Central memory CD8-positive, alpha-beta T cell (primary cell): ENCODE results near the gene UBN1.

Source experiments
- ATAC-seq: fragments of 150-1000 bp; cut with Tn5 transposase; replicated peaks from 2 replicates; pipeline ENCODE4 v1.10.0; 2022; ENCODE audit warnings: mild to moderate bottlenecking, moderate FRiP score, moderate number of reproducible peaks; ENCODE audit not compliant: poor library complexity, severe bottlenecking; ENCODE audit errors: extremely low read depth
- DNase-seq, 2 donors: peaks; one replicate each; pipeline ENCODE4 v3.0.0; 2021; ENCODE audit warnings: low spot score in 2 of 2
- H3K27ac Mint-ChIP-seq: one replicate; pipeline ENCODE4 v1.8.0; 2022; ENCODE audit warnings: low read depth, mild to moderate bottlenecking, moderate library complexity, mixed read lengths
- H3K27me3 Mint-ChIP-seq: one replicate; pipeline ENCODE4 v1.8.0; 2022; ENCODE audit warnings: mixed read lengths
- H3K36me3 Mint-ChIP-seq: one replicate; pipeline ENCODE4 v1.8.0; 2022; ENCODE audit warnings: mild to moderate bottlenecking, moderate library complexity, mixed read lengths; ENCODE audit not compliant: insufficient read depth
- H3K4me1 Mint-ChIP-seq: one replicate; pipeline ENCODE4 v1.8.0; 2022; ENCODE audit warnings: mixed read lengths
- H3K4me3 Mint-ChIP-seq: one replicate; pipeline ENCODE4 v1.8.0; 2022; ENCODE audit warnings: mild to moderate bottlenecking, moderate library complexity, mixed read lengths
- H3K9me3 Mint-ChIP-seq: one replicate; pipeline ENCODE4 v1.8.0; 2022; ENCODE audit warnings: mixed read lengths

The UBN1 gene

GRCh38 chr16:4831616-4832015 lies 15.7 kb upstream of the UBN1 start:
- ATAC-seq (no peak), DNase-seq (no peak)
- Mint-ChIP-seq H3K27ac (peak overlapping the region; percentile 27), H3K27me3 (no peaks in the 10 kb centered on the region), H3K4me1 (peaks cover 11% of the 10 kb centered on the region), H3K4me3 (no peak overlapping the region), H3K9me3 (no peaks in the 10 kb centered on the region), H3K36me3 (peaks cover 60% of the 10 kb centered on the region)

DNA sequence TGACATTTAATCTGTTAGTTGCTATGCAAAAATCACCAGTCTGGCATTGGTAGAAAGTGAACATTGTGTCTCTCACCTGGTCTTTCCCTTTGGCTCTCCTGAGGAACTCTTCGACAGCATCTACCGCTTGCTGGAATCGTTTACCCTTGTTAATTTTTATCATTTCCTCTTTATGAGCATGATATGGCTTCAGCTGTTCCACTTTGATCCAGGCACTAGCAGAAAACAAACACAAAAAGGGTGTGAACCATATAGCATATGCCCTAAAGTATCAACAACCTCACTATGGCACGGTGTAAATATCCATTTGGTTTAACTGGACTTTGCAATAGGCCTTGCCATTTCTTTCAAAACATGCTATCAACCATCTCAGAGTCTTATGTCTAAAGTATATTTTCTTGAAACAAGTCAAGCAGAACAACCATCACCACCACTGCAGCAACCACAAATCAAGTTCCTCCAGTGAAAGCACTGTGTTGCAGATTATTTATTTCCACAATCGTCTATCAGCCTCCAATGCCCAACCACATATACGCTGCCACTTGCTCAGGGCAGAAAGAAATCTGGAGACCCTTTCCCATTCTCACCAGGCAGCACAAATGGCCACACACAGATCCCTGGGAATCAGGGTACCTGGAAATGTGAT lies 14.5 kb upstream of the UBN1 start:
- no peak for ATAC-seq
- Mint-ChIP-seq H3K27ac (no peak overlapping the region), H3K27me3 (no peaks in the 10 kb centered on the region), H3K36me3 (peaks cover 54% of the 10 kb centered on the region), H3K4me1 (peaks cover 11% of the 10 kb centered on the region), H3K4me3 (no peak overlapping the region), H3K9me3 (no peaks in the 10 kb centered on the region)
- DNase-seq = no peak

DNA sequence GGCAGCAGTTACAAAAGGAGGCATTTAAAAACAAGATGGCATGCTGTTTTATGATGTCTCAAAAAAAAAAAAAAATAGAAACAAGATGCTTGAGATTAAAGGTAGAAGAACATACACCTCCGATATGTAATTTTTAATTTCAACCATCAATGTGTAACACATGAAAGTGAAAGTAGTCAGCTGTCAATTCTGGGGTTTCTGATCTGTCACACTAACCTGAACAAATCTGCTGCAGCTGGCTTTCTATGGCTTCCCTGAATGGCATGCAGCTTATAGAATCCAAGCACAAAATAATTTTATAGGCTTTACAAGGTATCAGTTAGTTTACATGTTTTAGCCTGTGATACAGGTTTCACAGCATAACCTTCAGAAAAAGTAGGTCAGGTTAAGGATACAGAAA lies 13.7 kb upstream of the UBN1 start:
- ATAC-seq = no peak
- Mint-ChIP-seq H3K36me3 (peaks cover 51% of the 10 kb centered on the region), H3K27ac (no peak overlapping the region), H3K4me3 (no peak overlapping the region), H3K27me3 (no peaks in the 10 kb centered on the region), H3K9me3 (no peaks in the 10 kb centered on the region), H3K4me1 (peaks cover 11% of the 10 kb centered on the region)
- DNase-seq = no peak

DNA sequence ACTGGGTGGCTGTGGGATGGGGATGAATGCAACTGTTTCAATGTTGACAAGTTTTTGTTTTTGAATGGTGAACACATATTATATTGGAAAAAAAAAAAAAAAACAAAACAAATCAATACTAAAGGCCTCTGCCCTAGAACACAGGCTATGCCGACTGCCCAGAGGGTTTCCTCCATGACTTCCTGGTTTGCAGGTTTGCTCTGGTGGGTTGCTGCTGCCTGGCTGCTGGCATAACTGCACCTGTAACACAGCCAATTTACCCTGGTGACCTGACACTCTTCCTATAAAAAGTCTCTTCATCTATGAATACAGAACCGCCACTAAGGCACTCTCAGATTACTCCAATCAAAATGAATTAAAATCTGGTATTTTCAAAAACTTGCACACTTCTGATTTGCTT lies 10.6 kb upstream of the UBN1 start:
- peaks cover 50% of the 10 kb centered on the region for H3K36me3 Mint-ChIP-seq
- peaks cover 9% of the 10 kb centered on the region for H3K4me1 Mint-ChIP-seq
- no peaks in the 10 kb centered on the region for H3K9me3 Mint-ChIP-seq
- H3K4me3 Mint-ChIP-seq = no peak overlapping the region
- H3K27ac Mint-ChIP-seq = peak overlapping the region; percentile 2
- H3K27me3 Mint-ChIP-seq = no peaks in the 10 kb centered on the region
- DNase-seq (no peak), ATAC-seq (no peak)

DNA sequence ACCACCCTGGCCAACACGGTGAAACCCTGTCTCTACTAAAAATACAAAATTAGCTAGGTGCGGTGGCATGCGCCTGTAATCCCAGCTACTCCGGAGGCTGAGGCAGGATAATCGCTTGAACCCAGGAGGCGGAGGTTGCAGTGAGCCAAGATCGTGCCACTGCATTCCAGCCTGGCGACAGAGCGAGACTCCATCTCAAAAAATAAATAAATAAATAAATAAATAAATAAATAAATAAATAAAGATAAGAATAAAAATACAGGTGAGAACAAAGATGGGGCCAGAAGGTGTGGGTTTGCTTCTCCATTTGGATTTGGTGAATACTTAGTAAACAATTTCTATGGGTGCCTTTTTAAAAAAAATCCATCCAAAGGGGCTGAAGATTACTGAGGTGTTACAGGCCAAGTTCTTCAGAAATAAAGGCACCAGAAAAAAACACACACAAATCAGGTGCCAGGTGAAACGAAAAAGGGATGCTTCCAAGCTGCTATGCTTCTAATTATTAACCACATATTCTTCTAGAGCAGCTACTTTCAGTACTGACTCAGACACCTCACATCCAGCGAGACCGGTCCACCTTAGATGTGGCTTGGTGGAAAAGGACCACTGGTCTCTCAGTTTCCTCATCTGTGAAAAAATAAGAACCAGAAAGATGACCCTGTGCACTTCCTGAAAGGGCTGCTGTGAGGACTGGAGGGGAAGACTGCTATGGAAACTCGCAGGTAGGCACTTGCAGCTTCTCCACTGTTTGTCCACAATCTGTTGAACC lies 9.4 kb upstream of the UBN1 start:
- H3K27ac Mint-ChIP-seq = peak overlapping the region; percentile 2
- no peak overlapping the region for H3K4me3 Mint-ChIP-seq
- no peak for ATAC-seq
- peaks cover 55% of the 10 kb centered on the region for H3K36me3 Mint-ChIP-seq
- H3K27me3 Mint-ChIP-seq = no peaks in the 10 kb centered on the region
- peaks cover 9% of the 10 kb centered on the region for H3K4me1 Mint-ChIP-seq
- no peaks in the 10 kb centered on the region for H3K9me3 Mint-ChIP-seq
- no peak for DNase-seq

DNA sequence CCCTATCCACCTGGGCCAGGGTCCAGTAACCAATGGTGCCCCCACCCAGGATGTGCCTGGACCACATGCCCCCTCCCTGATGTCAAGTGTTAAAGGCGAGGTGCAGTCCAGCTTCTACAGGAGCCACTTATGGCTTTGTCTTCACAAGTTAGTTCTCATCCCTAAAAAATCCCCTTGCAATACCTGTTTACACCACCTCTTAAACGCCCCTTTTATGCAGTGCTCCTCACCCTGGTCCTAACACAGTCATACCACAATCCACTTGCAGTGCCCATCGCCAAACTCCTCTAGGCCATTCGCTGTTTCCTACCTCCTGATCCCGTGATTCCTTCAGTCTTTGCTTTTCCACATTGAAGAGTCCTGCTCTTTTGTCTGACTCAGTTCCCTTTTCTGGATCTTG lies 7.3 kb upstream of the UBN1 start:
- Mint-ChIP-seq H3K27ac (no peak overlapping the region), H3K9me3 (no peaks in the 10 kb centered on the region), H3K27me3 (no peaks in the 10 kb centered on the region), H3K36me3 (peaks cover 62% of the 10 kb centered on the region), H3K4me3 (no peak overlapping the region), H3K4me1 (peaks cover 9% of the 10 kb centered on the region)
- ATAC-seq = no peak
- no peak for DNase-seq

DNA sequence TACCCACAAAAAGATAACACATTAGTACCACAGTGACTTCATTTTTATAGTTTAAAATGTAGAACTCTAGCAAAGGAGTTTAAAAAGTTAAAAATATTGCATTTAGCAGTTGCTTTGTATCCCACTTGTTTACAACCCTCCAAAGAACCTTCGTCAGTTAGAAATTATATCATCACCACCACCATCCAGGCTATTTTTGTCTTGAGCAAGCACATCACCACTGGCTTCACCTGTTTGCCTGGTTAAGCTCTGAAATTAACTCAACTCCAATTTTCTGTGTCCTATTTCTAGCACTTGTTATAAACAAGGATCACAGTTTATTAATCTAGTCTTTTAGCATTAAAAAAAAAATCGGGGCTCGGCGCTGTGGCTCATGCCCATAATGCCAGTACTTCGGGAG lies 6.3 kb upstream of the UBN1 start:
- H3K27ac Mint-ChIP-seq = no peak overlapping the region
- no peak for DNase-seq
- peaks cover 17% of the 10 kb centered on the region for H3K4me1 Mint-ChIP-seq
- H3K4me3 Mint-ChIP-seq = no peak overlapping the region
- no peaks in the 10 kb centered on the region for H3K9me3 Mint-ChIP-seq
- no peaks in the 10 kb centered on the region for H3K27me3 Mint-ChIP-seq
- peaks cover 61% of the 10 kb centered on the region for H3K36me3 Mint-ChIP-seq
- ATAC-seq = no peak

DNA sequence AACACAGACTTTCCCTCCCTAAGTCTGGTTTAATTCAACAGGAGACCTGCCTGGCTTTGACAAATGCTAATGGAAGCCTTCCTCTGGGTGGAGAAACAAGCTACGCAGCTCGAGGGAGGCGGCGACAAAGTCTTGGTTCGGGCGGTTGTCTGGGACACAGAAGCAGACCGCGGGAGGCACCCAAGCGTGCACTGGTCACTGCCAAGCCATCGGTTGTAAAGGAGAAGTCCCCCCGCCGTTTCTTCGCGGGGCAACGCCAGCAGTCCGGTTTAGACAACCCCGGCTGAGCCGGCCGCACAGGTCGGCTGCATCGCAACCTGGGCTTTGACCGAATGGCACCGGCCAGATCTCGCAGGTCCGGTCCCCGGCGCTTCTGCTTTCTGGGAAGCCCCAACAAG lies 779 bp upstream of the UBN1 start:
- Mint-ChIP-seq H3K36me3 (peaks cover 40% of the 10 kb centered on the region), H3K27me3 (no peaks in the 10 kb centered on the region), H3K4me1 (peaks cover 45% of the 10 kb centered on the region), H3K27ac (peak overlapping the region; percentile 95), H3K9me3 (no peaks in the 10 kb centered on the region), H3K4me3 (peak overlapping the region; percentile 94)
- peak in 1 of 2 donors; percentile 18 for DNase-seq
- no peak for ATAC-seq

DNA sequence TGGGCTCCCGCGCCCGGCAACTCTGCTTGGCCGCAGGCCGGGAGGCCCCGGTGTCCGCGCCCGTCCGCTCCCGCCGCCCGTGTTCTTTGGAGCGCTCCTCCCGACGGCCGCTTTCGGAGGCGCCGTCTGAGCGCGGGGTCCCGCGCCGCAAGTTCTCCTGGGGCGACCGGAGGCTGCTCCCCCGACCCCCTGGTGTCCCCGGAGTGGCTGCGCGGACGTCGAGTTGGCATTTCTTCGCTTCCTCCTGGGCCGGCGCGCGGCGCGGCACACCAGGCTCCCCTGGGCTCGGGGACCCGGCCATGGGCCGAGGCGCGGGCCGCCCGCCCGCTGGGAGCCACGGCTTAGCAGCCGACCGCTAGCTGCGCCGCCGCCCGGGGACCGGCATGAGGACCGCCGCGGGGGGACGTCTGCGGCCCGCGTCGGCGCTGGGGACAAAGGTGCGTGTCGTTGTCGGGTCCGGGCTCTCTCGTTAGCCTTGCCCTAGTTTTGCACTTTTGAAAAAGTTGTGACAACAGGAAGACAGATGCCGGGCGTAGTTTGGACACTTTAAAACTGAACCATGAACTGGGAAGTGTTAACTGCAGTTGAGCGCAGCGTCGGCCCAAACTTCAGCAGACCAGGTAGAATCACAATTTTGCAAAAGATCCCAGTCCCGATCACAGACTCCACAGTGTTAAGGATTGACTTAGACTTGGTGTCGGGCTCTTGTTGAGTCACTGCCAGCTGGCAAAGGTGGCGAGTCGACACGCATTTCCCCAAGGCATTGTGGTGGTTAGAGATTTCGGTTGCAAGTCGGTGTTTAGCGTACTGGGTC lies 700 bp downstream of the UBN1 start:
- ATAC-seq (peak; percentile 16), DNase-seq (peak; percentile 19 to 33)
- H3K9me3 Mint-ChIP-seq = no peaks in the 10 kb centered on the region
- peak overlapping the region; percentile 95 for H3K27ac Mint-ChIP-seq
- peaks cover 29% of the 10 kb centered on the region for H3K36me3 Mint-ChIP-seq
- no peaks in the 10 kb centered on the region for H3K27me3 Mint-ChIP-seq
- peaks cover 54% of the 10 kb centered on the region for H3K4me1 Mint-ChIP-seq
- peak overlapping the region; percentile 94 for H3K4me3 Mint-ChIP-seq

DNA sequence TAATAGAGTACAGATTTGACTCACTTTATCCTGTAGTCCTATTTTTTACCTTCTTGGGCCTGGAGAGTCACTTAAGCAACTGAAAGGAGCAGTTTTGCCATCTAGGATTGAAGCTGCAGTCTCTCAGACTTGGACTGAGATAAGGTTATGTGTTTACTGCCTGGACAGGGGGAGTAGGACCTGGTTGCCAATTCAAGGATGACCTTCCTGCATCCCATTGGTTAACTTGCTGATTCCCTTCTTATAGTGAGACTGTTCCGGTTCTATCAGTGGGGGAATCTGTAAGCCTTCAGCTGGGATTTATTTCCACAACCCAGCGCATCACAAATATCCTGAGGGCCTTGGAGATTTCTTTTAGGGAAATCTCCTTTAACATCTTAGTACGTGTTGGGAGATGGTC lies 2.9 kb downstream of the UBN1 start:
- Mint-ChIP-seq H3K4me1 (peaks cover 53% of the 10 kb centered on the region), H3K27me3 (no peaks in the 10 kb centered on the region), H3K36me3 (peaks cover 34% of the 10 kb centered on the region), H3K27ac (no peak overlapping the region), H3K4me3 (no peak overlapping the region), H3K9me3 (no peaks in the 10 kb centered on the region)
- ATAC-seq (no peak), DNase-seq (no peak)

DNA sequence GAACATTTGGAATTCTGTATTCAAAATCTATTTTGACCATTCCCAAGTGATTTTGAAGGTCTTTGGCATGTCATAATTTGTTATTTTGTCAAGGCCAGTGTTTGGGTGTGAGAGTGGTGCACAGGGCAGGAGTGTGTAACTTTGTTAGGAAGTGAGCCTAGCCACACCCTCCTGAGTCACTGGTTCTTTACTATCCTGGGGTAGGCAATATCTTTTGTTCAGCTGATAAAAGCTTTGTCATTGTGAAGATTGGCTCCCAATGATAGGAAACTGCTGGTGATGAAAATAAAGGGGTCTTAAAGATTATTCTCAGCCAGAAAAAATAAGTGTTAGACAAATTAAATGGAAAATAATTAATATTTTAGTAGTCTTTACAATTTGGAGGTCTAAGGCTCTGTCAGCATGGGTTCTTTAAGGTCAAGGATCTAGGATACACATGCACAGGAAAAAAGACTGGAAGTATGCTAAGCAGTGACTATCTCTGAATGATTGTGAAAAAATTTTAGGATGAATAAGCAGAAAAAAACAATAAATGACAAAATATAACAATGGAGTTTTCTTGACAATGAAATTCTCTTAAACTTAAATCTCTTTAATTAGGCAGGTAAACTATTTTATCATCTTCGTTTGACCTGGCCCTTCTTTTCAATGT lies 5.1 kb downstream of the UBN1 start:
- Mint-ChIP-seq H3K27ac (no peak overlapping the region), H3K4me1 (peaks cover 41% of the 10 kb centered on the region), H3K9me3 (no peaks in the 10 kb centered on the region), H3K27me3 (no peaks in the 10 kb centered on the region), H3K36me3 (peaks cover 37% of the 10 kb centered on the region), H3K4me3 (no peak overlapping the region)
- ATAC-seq (no peak), DNase-seq (no peak)

- Mint-ChIP-seq H3K4me3 (no peak overlapping the region), H3K27ac (no peak overlapping the region), H3K36me3 (peaks cover 54% of the 10 kb centered on the region), H3K27me3 (no peaks in the 10 kb centered on the region), H3K9me3 (no peaks in the 10 kb centered on the region), H3K4me1 (peaks cover 22% of the 10 kb centered on the region)
- no peak for ATAC-seq
- no peak for DNase-seq
Measured at GRCh38 chr16:4855371-4855770, 8.1 kb downstream of the UBN1 start.
